HepG2 (cell line): ENCODE measurements around the gene CALR. TPM values are rescaled to one million over a fixed set of nuclear protein-coding genes. Genes with fewer than 3 reads are reported as not detected.

Experiments
- ATAC-seq: fragments of 200-7000 bp; cut with Tn5 transposase; 3 replicates; pipeline ENCODE4 v1.9.1; 2020; ENCODE audit warnings: mild to moderate bottlenecking, moderate library complexity
- BruUV-seq: library from RNA; stranded (reverse); fragments of 400-500 nt; replicated peaks from 2 replicates; lab custom pipeline; 2021; lab: Mats Ljungman, UMichigan
- CTCF ChIA-PET: fragments of 300-600 bp; formaldehyde crosslinking; extraction: SDS; loops from one replicate; lab custom pipeline; 2021; ENCODE audit warnings: low total read pairs, inconsistent platforms, low intra/inter-chr PET ratio; lab: Yijun Ruan, JAX
- POLR2A ChIA-PET: fragments of 350-600 bp; sonication (Branson Sonifier 250); formaldehyde crosslinking; loops from one replicate; lab custom pipeline; 2020; ENCODE audit warnings: antibody characterized with exemption, inconsistent platforms; lab: Yijun Ruan, JAX
- DNase-seq: peaks from one replicate; pipeline ENCODE4 v3.0.0-alpha.2; 2015; ENCODE audit warnings: low spot score
- FAIRE-seq: peaks from 3 replicates; lab custom pipeline; 2011; peaks lifted over from hg19 to GRCh38; lab: Jason Lieb, UNC
- H2AFZ ChIP-seq: one replicate; pipeline ENCODE4 v1.6.1; 2011; ENCODE audit warnings: low read length, inconsistent platforms
- H3K27ac ChIP-seq: fragments of 300-600 bp; 3 replicates; pipeline ENCODE4 v1.8.0; 2011; ENCODE audit warnings: mixed run types, mild to moderate bottlenecking, mixed read lengths, low read length, inconsistent platforms; ENCODE audit not compliant: insufficient read depth; ENCODE audit errors: extremely low read length
- H3K27me3 ChIP-seq, 2 experiments: fragments of 200-600 bp in 1 of 2; 2 replicates in 1 of 2; 3 replicates in 1 of 2; pipeline versions ENCODE4 v1.6.0 to v1.8.0; 2011; ENCODE audit warnings: low read length in 2 of 2, mild to moderate bottlenecking in 2 of 2, moderate library complexity in 2 of 2, inconsistent platforms in 1 of 2; ENCODE audit not compliant: insufficient read depth in 2 of 2, control insufficient read depth in 1 of 2
- H3K36me3 ChIP-seq, 2 experiments: fragments of 200-600 bp in 1 of 2; replicated peaks in 1 of 2; 2 replicates in 1 of 2; 3 replicates in 1 of 2; pipeline versions ENCODE4 v1.5.1 to v1.8.0; 2011; ENCODE audit warnings: low read length in 2 of 2, inconsistent platforms in 1 of 2; ENCODE audit not compliant: insufficient read depth in 2 of 2, control insufficient read depth in 1 of 2
- H3K4me1 ChIP-seq: 2 replicates; pipeline ENCODE4 v1.5.1; 2012; ENCODE audit warnings: low read length, inconsistent platforms; ENCODE audit not compliant: insufficient read depth
- H3K4me2 ChIP-seq: 2 replicates; pipeline ENCODE4 v1.6.0; 2011; ENCODE audit warnings: low read depth, low read length, inconsistent platforms
- H3K4me3 ChIP-seq, 3 experiments: fragments of 200-600 bp in 1 of 3; sonication (generic), shearing (Covaris generic) in 1 of 3; replicated peaks in 1 of 3; 2 replicates each; pipeline ENCODE4 v1.5.1; 2011 to 2016; ENCODE audit warnings: low read length in 3 of 3, inconsistent platforms in 2 of 3, low read depth in 2 of 3, mild to moderate bottlenecking in 2 of 3, control low read depth in 1 of 3, mixed read lengths in 1 of 3; ENCODE audit not compliant: insufficient read depth in 1 of 3
- H3K79me2 ChIP-seq: one replicate; pipeline ENCODE4 v1.6.1; 2011; ENCODE audit warnings: low read length, inconsistent platforms; ENCODE audit not compliant: insufficient read depth
- H3K9ac ChIP-seq: 2 replicates; pipeline ENCODE4 v1.6.0; 2011; ENCODE audit warnings: mild to moderate bottlenecking, low read depth, low read length, inconsistent platforms; ENCODE audit not compliant: insufficient read depth
- H3K9me3 ChIP-seq: 2 replicates; pipeline ENCODE4 v1.5.1; 2012; ENCODE audit warnings: mild to moderate bottlenecking, low read length
- H4K20me1 ChIP-seq: 2 replicates; pipeline ENCODE4 v1.6.0; 2011; ENCODE audit warnings: inconsistent platforms, mild to moderate bottlenecking, low read length, moderate library complexity; ENCODE audit not compliant: insufficient read depth
- BCLAF1 ChIP-seq: fragments of 450-650 bp; IDR thresholded peaks from 2 replicates; pipeline ENCODE4 v1.6.1; 2017; ENCODE audit warnings: mild to moderate bottlenecking
- GATA4 ChIP-seq: sonication (generic); IDR thresholded peaks from 2 replicates; pipeline ENCODE4 v1.6.1; 2016; ENCODE audit warnings: antibody characterized with exemption, low read depth, borderline replicate concordance
- KMT2B ChIP-seq: IDR thresholded peaks from 2 replicates; pipeline ENCODE4 v1.6.1; 2016; ENCODE audit warnings: missing genetic modification reagents, missing compliant biosample characterization
- NFE2L1 ChIP-seq: sonication (generic); formaldehyde crosslinking; IDR thresholded peaks from 2 replicates; pipeline ENCODE4 v1.4.0; 2020; ENCODE audit warnings: missing genetic modification reagents, mild to moderate bottlenecking, borderline replicate concordance
- RBAK ChIP-seq: sonication (generic); formaldehyde crosslinking; IDR thresholded peaks from 2 replicates; pipeline ENCODE4 v1.5.1; 2020; ENCODE audit warnings: mild to moderate bottlenecking, missing genetic modification reagents
- SMARCE1 ChIP-seq: fragments of 450-650 bp; IDR thresholded peaks from 2 replicates; pipeline ENCODE4 v1.6.1; 2017; ENCODE audit warnings: borderline replicate concordance
- SNAPC5 ChIP-seq: sonication (generic); formaldehyde crosslinking; IDR thresholded peaks from 2 replicates; pipeline ENCODE4 v1.8.1; 2023; ENCODE audit warnings: mild to moderate bottlenecking, missing genetic modification reagents, borderline replicate concordance
- SYNCRIP ChIP-seq: fragments of 200-400 bp; formaldehyde crosslinking; IDR thresholded peaks from 2 replicates; pipeline ENCODE4 v1.6.1; 2018; ENCODE audit warnings: mild to moderate bottlenecking, low read depth, low read length; ENCODE audit not compliant: insufficient read depth
- ZBTB2 ChIP-seq: sonication (generic); formaldehyde crosslinking; IDR thresholded peaks from 2 replicates; pipeline ENCODE4 v1.8.0; 2022; ENCODE audit warnings: low read depth, missing genetic modification reagents
- ZFP37 ChIP-seq: sonication (generic); formaldehyde crosslinking; IDR thresholded peaks from 2 replicates; pipeline ENCODE4 v1.4.0; 2020; ENCODE audit warnings: missing genetic modification reagents, borderline replicate concordance
- ZNF503 ChIP-seq: sonication (generic); formaldehyde crosslinking; IDR thresholded peaks from 2 replicates; pipeline ENCODE4 v1.4.0; 2020; ENCODE audit warnings: missing genetic modification reagents
- whole genome bisulfite sequencing: methylation state at CpG from one replicate; pipeline ENCODE4 v1.1.6; 2017; ENCODE audit warnings: low lambda C conversion rate; 5-methylcytosine and 5-hydroxymethylcytosine counted together
- in situ Hi-C: cut with HindIII; loops from 2 replicates; pipeline ENCODE4 v1.10.0; 2017; ENCODE audit warnings: low pct_unique_long_range_greater_than_20kb; ENCODE audit not compliant: extremely low pct_ligation_motif_present
- intact Hi-C: fragments of 100-400 bp; cut with micrococcal nuclease; formaldehyde crosslinking; loops from one replicate; pipeline ENCODE4 v1.10.0; 2022; ENCODE audit not compliant: unreplicated experiment
- polyA plus RNA-seq, 8 experiments: library from polyadenylated mRNA; depleted of rRNA in 3 of 8; stranded (reverse) in 7 of 8; unstranded in 1 of 8; fragments of >200 nt; fragmentation: Illumina TruSeq in 4 of 8; extraction: Trizol in 4 of 8; gene quantifications; 2 replicates each; pipeline versions ENCODE4 v1.2.1 to v1.2.3, GENCODE V29; 2011 to 2016; ENCODE audit warnings: low read depth in 4 of 8, missing spikeins in 1 of 8, mixed read lengths in 1 of 8; ENCODE audit not compliant: insufficient read depth in 1 of 8
- total RNA-seq, 5 experiments: library from RNA; depleted of rRNA; stranded (reverse); fragments of >200 nt; fragmentation: Illumina TruSeq; extraction: Trizol; gene quantifications; 2 replicates each; pipeline ENCODE4 v1.2.3, GENCODE V29; 2016; ENCODE audit warnings: low read depth in 1 of 5

CALR gene
- total and polyA plus RNA-seq, 2 of the 13 experiments (the other 11 are each of a cell fraction or from before 2014, with no cell fraction given) = 898 to 934 TPM

GRCh38 chr19:12991296-12991695 is 52.9 kb downstream of the CALR start:
- no peaks in the 10 kb centered on the region for H4K20me1 ChIP-seq
- no peak overlapping the region for H3K4me3 ChIP-seq
- no peak overlapping the region for H3K4me2 ChIP-seq
- H3K79me2 ChIP-seq = no peaks in the 10 kb centered on the region
- POLR2A ChIA-PET = interaction anchor here (0.6 kb wide), 1 partner anchor 63 kb away, joined by 3 read pairs; no protein-coding TSS in a partner anchor
- H3K27me3 ChIP-seq = no peaks in the 10 kb centered on the region
- H3K9me3 ChIP-seq = no peaks in the 10 kb centered on the region
- H3K9ac ChIP-seq = no peak overlapping the region
- TF ChIP-seq SYNCRIP (no peak), ZNF503 (CRISPR knock-in tag) (no peak), KMT2B (CRISPR knock-in tag) (no peak), BCLAF1 (no peak), SMARCE1 (no peak), SNAPC5 (CRISPR knock-in tag) (no peak), ZFP37 (CRISPR knock-in tag) (no peak), GATA4 (no peak), ZBTB2 (no peak), RBAK (CRISPR knock-in tag) (no peak), NFE2L1 (no peak)
- TF ChIP-seq, all 625 proteins: peak for 0
- CTCF ChIA-PET = no interaction called here
- WGBS = 79% methylated on average over 5 of the region's 5 CpGs
- ATAC-seq (no peak), DNase-seq (no peak), FAIRE-seq (no peak)
- intact Hi-C loops (no loop called here), in situ Hi-C loops (no loop called here)
- Histone ChIP-seq H2AFZ (no peak overlapping the region), H3K4me1 (peaks cover 36% of the 10 kb centered on the region), H3K36me3 (no peaks in the 10 kb centered on the region), H3K27ac (no peak overlapping the region)
- no TSS peak for BruUV-seq
